22Rv1 (cell line): ENCODE results near the gene CSNK1D.
A peak's percentile ranks its signal among the peaks of the same experiment; 100 is the strongest.

Experiments used
- H3K27ac ChIP-seq: fragments of 450-650 bp; 2 replicates; pipeline ENCODE4 v1.5.1; 2017
- CTCF ChIP-seq: fragments of 450-650 bp; IDR thresholded peaks from 2 replicates; pipeline ENCODE4 v1.5.1; 2017; ENCODE audit warnings: mild to moderate bottlenecking
- ZFX ChIP-seq: fragments of 450-650 bp; IDR thresholded peaks from 2 replicates; pipeline ENCODE4 v1.6.1; 2017; ENCODE audit warnings: antibody characterized with exemption, borderline replicate concordance

The CSNK1D gene

GRCh38 chr17:82205720-82206508 is 67.6 kb downstream of the CSNK1D start:
- H3K27ac ChIP-seq: peak overlapping the region; percentile 85
- TF ChIP-seq ZFX (no peak), CTCF (peak; percentile 93)

DNA sequence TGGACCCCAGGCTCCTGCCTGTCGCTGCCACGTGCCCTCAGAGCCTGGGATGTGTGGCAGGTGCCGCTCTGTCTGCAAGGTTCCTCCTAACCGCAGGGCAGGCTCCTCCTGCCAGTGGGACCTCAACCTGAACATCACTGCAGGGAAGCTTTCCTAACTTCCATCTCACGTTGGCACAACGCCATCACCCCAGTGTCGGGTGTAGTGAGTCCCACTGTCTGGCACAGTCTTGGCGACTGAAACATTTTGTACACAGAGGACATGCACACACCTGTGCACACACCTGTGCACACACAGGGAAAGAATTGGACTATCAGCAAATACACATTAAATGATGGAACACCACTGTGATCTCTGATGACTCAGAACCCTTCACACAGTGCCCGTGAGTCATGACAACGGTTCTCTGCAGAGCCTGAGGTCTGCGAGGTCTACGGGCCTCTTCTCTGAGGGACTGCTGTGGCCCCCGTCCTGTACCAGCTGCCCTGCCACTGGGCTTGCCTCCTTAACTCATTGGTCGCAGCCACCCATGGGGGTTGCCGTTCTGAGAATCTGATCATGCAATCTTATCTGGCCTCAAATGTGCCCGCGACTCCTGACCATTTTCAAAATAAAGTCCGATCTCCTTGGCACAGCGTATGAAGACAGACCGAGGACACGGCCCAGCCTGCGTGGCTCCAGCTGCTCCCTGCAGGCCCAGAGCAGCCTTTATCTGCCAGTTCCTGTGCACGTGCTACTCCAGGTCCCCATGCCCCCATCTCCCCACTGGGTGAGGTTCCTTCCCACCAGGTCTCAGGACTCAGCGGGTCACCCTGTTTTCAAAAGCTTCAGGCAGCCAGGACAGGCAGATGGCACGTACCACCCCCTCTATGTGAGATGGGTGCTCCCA is 68.4 kb downstream of the CSNK1D start:
- TF ChIP-seq CTCF: no peak
- no peak for TF ChIP-seq ZFX
- H3K27ac ChIP-seq: peak overlapping the region; percentile 85

- TF ChIP-seq CTCF (no peak), ZFX (no peak)
- no peak overlapping the region for H3K27ac ChIP-seq
These were observed 69.6 kb downstream of the CSNK1D start for GRCh38 chr17:82203920-82204319.

DNA sequence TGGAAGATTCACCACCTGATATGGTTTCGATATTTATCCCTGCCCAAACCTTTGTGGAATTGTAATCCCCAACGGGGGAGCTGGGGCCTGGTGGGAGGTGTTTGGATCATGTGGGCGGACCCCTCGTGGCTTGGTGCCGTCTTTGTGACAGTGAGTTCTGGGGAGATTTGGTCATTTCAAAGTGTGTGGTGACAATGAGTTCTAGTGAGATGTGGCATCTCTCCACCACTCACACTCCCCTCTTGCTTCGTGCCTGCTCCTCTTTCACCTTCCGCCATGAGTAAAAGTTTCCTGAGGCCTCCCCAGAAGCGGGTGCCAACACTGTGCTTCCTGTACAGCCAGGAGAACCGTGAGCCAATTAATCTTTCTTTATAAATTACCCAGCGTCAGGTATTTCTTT is 70.5 kb downstream of the CSNK1D start:
- no peak for TF ChIP-seq CTCF
- TF ChIP-seq ZFX: no peak
- H3K27ac ChIP-seq: no peak overlapping the region

DNA sequence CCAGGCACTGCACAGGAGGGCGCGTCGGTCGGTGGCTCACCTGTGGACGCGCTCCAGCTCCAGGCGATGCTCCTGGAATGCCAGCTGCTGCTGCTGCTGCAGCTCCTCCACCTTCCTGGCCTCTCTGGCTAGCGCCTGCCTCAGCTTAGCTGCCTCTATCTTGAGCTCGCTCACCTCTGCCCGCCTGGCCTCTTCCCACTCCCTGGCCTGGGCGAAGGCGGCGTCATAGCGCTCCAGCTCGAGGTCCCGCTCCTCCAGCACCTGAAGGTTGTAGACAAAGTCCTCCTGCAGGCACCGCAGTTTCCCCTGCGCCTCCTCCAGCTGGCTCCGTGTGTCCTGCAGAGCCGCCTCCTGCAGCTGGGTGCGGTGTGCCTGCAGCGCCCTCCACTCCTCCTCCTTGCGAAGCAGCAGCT is 72.0 kb downstream of the CSNK1D start:
- TF ChIP-seq ZFX (no peak), CTCF (no peak)
- H3K27ac ChIP-seq: no peak overlapping the region

- no peak for TF ChIP-seq CTCF
- no peak for TF ChIP-seq ZFX
- no peak overlapping the region for H3K27ac ChIP-seq
These were observed 72.6 kb downstream of the CSNK1D start for GRCh38 chr17:82200743-82201497.
